Memory B cell (primary cell): ENCODE results near the gene FSTL1.

Experiments
- ATAC-seq: fragments of 150-1000 bp; cut with Tn5 transposase; 2 replicates; pipeline ENCODE4 v1.10.0; 2021; ENCODE audit warnings: low read depth, mild to moderate bottlenecking, moderate library complexity
- DNase-seq, 2 donors: peaks; one replicate each; pipeline ENCODE4 v3.0.0; 2022; ENCODE audit warnings: low spot score in 2 of 2
- H3K27ac Mint-ChIP-seq: one replicate; pipeline ENCODE4 v1.8.0; 2022; ENCODE audit warnings: mild to moderate bottlenecking, moderate library complexity, mixed read lengths
- H3K27me3 Mint-ChIP-seq: one replicate; pipeline ENCODE4 v1.8.0; 2022; ENCODE audit warnings: mixed read lengths
- H3K36me3 Mint-ChIP-seq: one replicate; pipeline ENCODE4 v1.8.0; 2022; ENCODE audit warnings: mild to moderate bottlenecking, mixed read lengths
- H3K4me1 Mint-ChIP-seq: one replicate; pipeline ENCODE4 v1.8.0; 2022; ENCODE audit warnings: mixed read lengths
- H3K4me3 Mint-ChIP-seq: one replicate; pipeline ENCODE4 v1.8.0; 2022; ENCODE audit warnings: mild to moderate bottlenecking, moderate library complexity, mixed read lengths
- H3K9me3 Mint-ChIP-seq: one replicate; pipeline ENCODE4 v1.8.0; 2022; ENCODE audit warnings: mixed read lengths

FSTL1 gene

GRCh38 chr3:120473896-120474675 is 23.3 kb upstream of the FSTL1 start:
- Mint-ChIP-seq H3K9me3 (peaks cover 2% of the 10 kb centered on the region), H3K36me3 (no peaks in the 10 kb centered on the region), H3K4me1 (no peaks in the 10 kb centered on the region), H3K27ac (no peak overlapping the region), H3K27me3 (peaks cover 19% of the 10 kb centered on the region), H3K4me3 (no peak overlapping the region)
- ATAC-seq (no peak), DNase-seq (no peak)

DNA sequence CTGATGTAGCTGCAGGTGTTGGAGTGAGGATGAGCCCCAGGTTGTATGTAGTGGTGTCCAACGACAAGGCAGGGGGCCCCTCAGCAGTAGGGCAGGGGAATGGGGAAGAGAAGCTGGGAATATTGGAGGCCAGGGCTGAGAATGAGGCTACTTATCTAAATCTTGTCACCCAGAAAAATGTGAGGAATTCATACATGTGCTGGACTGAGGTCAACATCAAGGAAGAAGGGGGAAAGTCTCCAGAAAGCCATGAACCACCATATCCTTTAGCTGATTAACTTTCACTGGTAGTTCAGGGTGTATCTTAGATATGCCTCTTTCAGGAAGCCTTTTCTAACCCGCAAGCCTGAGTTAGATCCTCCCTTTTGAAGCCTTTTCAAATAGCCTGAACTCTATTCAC is 22.6 kb upstream of the FSTL1 start:
- peaks cover 2% of the 10 kb centered on the region for H3K9me3 Mint-ChIP-seq
- no peaks in the 10 kb centered on the region for H3K4me1 Mint-ChIP-seq
- no peak overlapping the region for H3K27ac Mint-ChIP-seq
- H3K27me3 Mint-ChIP-seq: peaks cover 19% of the 10 kb centered on the region
- H3K36me3 Mint-ChIP-seq: no peaks in the 10 kb centered on the region
- ATAC-seq (no peak), DNase-seq (no peak)
- H3K4me3 Mint-ChIP-seq: no peak overlapping the region

DNA sequence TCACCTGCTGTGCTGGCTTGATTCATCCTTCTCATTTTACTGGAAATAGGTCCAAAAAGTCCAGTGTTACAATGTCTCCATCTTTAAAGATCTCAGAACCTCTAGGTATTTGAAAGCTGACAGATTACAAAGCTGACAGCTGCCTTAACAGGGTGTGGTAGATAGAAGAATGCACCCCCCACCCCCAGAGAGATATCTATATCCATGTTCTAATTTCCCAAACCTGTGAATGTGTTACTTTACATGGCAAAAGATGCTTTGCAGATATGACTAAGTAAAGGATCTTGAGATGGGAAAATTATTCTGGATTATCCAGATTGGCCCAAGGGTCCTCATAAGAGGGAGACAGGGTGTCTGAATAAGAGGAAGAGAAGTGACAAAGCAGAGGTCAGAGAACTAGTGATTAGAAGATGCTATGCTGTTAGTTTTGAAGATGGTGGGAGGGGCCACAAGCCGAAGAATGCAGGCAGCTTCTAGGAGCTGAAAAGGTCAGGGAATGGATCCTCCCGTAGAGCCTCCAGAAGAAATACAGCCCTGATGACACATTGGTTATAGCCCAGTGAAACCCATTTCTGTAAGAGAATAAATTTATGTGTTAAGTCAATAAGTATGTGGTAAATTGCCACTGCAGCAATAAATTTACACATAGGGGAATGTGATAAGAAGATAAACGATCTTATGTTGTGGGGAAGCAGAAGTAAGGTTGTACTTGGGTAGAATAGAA is 21.5 kb upstream of the FSTL1 start:
- H3K9me3 Mint-ChIP-seq: peaks cover 2% of the 10 kb centered on the region
- no peak for DNase-seq
- H3K4me1 Mint-ChIP-seq: no peaks in the 10 kb centered on the region
- ATAC-seq: no peak
- H3K27ac Mint-ChIP-seq: no peak overlapping the region
- no peak overlapping the region for H3K4me3 Mint-ChIP-seq
- no peaks in the 10 kb centered on the region for H3K36me3 Mint-ChIP-seq
- H3K27me3 Mint-ChIP-seq: peaks cover 26% of the 10 kb centered on the region

DNA sequence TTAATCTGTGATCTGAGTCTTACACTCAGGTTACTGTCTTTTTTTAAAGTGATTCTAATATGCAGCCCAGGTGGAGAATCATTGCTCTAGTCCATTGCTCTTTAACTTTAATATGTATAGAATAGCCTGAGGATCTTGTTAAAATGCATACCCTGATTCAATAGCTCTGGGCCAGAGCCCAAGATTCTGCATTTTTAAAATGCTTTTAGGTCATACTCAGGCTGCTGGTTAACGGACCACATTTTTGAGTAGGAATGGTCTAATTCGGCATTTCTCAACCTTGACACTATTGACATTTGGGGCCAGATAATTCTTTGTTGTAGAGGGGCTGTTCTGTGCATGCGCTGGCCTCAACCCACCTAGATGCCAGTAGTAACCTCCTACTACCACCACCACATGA is 20.9 kb upstream of the FSTL1 start:
- no peak for ATAC-seq
- peaks cover 2% of the 10 kb centered on the region for H3K9me3 Mint-ChIP-seq
- peaks cover 26% of the 10 kb centered on the region for H3K27me3 Mint-ChIP-seq
- no peaks in the 10 kb centered on the region for H3K4me1 Mint-ChIP-seq
- no peak overlapping the region for H3K27ac Mint-ChIP-seq
- DNase-seq: no peak
- H3K36me3 Mint-ChIP-seq: no peaks in the 10 kb centered on the region
- H3K4me3 Mint-ChIP-seq: no peak overlapping the region

DNA sequence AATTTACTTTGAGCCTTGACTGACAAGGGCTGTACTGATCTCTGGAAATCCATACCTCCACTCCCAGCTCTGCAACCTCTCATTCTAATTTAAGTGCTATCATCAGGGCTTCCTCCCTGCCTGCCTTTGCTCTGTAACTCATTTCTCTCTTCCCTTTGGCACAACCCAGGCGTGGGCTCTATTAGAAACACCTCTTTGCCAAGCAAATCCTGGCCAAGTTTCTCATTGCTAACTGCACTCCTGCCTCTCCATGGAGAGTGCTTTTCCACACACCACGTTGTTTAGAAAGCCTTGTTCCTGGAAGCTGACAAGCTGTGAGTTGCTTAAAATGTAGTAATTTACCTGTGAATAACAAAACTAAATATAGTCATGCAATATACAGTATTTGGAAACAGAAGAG is 20.1 kb upstream of the FSTL1 start:
- Mint-ChIP-seq H3K36me3 (no peaks in the 10 kb centered on the region), H3K9me3 (peaks cover 2% of the 10 kb centered on the region), H3K4me3 (no peak overlapping the region), H3K4me1 (no peaks in the 10 kb centered on the region), H3K27ac (no peak overlapping the region), H3K27me3 (peaks cover 26% of the 10 kb centered on the region)
- DNase-seq (no peak), ATAC-seq (no peak)

- DNase-seq: no peak
- Mint-ChIP-seq H3K27me3 (peaks cover 22% of the 10 kb centered on the region), H3K36me3 (no peaks in the 10 kb centered on the region), H3K4me3 (no peak overlapping the region), H3K27ac (no peak overlapping the region), H3K9me3 (peaks cover 2% of the 10 kb centered on the region), H3K4me1 (no peaks in the 10 kb centered on the region)
- ATAC-seq: no peak
Observed at GRCh38 chr3:120469882-120470301, 19.1 kb upstream of the FSTL1 start.

- Mint-ChIP-seq H3K4me1 (no peaks in the 10 kb centered on the region), H3K36me3 (no peaks in the 10 kb centered on the region), H3K9me3 (peaks cover 2% of the 10 kb centered on the region), H3K27me3 (peaks cover 18% of the 10 kb centered on the region), H3K4me3 (no peak overlapping the region), H3K27ac (no peak overlapping the region)
- DNase-seq: no peak
- ATAC-seq: no peak
Observed at GRCh38 chr3:120469440-120469839, 18.6 kb upstream of the FSTL1 start.

DNA sequence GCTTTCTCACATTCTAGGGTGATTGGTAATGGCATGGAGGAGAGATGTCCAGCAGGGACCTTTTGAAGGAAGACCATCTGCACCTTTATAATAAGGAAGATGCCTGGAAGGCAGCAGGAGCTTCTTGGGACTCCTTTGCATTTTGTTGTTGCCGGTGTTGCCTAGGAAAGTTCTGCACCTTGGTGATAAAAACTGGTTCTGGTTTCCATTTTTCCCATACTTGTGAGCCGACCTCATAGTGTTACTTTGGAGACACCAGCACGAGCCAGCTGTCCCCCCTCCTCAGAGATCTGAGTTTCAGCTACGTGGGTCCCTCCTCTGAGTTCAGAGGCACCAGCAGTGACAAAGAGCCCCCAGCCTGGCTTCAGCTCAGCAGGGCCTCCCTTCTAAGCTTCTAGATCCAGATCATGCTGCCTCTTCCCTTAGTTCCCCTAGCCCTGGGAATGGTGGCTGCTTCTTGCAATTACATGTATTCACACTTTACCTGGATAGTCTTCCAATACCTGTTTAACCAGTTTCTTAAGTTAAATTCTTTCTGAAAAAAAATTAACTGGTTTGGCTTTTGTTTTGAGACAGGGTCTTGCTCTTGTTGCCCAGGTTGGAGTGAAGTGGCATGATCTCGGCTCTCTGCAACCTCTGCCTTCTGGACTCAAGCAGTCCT is 18.0 kb upstream of the FSTL1 start:
- DNase-seq (no peak), ATAC-seq (no peak)
- Mint-ChIP-seq H3K4me1 (no peaks in the 10 kb centered on the region), H3K9me3 (peaks cover 2% of the 10 kb centered on the region), H3K27ac (no peak overlapping the region), H3K27me3 (peaks cover 18% of the 10 kb centered on the region), H3K36me3 (no peaks in the 10 kb centered on the region), H3K4me3 (no peak overlapping the region)

- Mint-ChIP-seq H3K9me3 (no peaks in the 10 kb centered on the region), H3K27me3 (peaks cover 5% of the 10 kb centered on the region), H3K4me3 (no peak overlapping the region), H3K36me3 (no peaks in the 10 kb centered on the region), H3K4me1 (no peaks in the 10 kb centered on the region), H3K27ac (no peak overlapping the region)
- ATAC-seq (no peak), DNase-seq (no peak)
Observed at GRCh38 chr3:120462409-120462959, 11.7 kb upstream of the FSTL1 start.

DNA sequence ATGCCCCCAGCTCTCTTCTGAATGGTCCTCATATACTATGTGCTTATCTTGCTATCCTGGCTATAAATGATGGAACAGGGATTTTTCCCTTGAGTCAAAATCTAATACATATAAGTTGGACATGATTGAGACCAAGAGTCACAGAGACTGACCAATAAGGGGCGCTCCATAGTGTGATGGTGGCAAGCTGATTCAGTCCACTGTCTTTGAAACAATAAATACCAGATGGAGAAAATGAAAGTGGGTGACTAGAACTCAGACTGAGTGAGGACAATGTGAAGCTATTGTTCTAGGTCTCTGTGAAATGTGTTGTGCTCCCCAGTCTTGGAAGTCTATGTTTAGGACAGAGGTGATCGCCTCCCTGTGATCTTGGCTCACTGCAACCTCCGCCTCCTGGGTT is 10.6 kb upstream of the FSTL1 start:
- no peak for DNase-seq

DNA sequence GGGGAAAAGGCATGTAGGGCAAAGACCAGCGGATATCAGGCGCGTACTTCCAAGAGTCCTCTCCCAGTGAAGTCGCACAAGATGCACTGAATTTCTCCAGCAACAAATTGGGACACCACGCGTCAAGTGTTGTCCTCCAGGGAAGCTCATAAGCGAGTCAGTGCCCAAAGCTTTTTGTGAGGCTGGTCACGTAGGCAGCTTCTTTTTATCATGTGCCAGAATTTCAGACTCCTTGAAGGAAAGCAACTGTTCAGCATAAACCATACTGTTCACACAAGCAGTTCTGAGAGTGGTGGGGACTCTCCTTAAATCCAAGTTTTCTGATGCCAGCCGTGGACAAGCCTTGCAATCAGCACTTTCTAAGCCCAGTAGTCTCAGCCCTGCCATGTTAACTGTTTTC is 10.1 kb upstream of the FSTL1 start:
- DNase-seq: no peak
- H3K36me3 Mint-ChIP-seq: no peaks in the 10 kb centered on the region
- peaks cover 5% of the 10 kb centered on the region for H3K27me3 Mint-ChIP-seq
- H3K27ac Mint-ChIP-seq: no peak overlapping the region
- no peaks in the 10 kb centered on the region for H3K9me3 Mint-ChIP-seq
- no peak for ATAC-seq
- H3K4me1 Mint-ChIP-seq: no peaks in the 10 kb centered on the region
- no peak overlapping the region for H3K4me3 Mint-ChIP-seq

More for the DNA sequence above, 10.6 kb upstream of the FSTL1 start:
- no peak for ATAC-seq
- no peaks in the 10 kb centered on the region for H3K36me3 Mint-ChIP-seq
- no peaks in the 10 kb centered on the region for H3K9me3 Mint-ChIP-seq
- H3K4me1 Mint-ChIP-seq: no peaks in the 10 kb centered on the region
- H3K4me3 Mint-ChIP-seq: no peak overlapping the region
- no peak overlapping the region for H3K27ac Mint-ChIP-seq
- H3K27me3 Mint-ChIP-seq: peaks cover 5% of the 10 kb centered on the region

GRCh38 chr3:120460181-120460790 is 9.5 kb upstream of the FSTL1 start:
- Mint-ChIP-seq H3K27me3 (peaks cover 9% of the 10 kb centered on the region), H3K36me3 (no peaks in the 10 kb centered on the region), H3K9me3 (no peaks in the 10 kb centered on the region), H3K4me3 (no peak overlapping the region), H3K4me1 (no peaks in the 10 kb centered on the region), H3K27ac (no peak overlapping the region)
- ATAC-seq (no peak), DNase-seq (no peak)

DNA sequence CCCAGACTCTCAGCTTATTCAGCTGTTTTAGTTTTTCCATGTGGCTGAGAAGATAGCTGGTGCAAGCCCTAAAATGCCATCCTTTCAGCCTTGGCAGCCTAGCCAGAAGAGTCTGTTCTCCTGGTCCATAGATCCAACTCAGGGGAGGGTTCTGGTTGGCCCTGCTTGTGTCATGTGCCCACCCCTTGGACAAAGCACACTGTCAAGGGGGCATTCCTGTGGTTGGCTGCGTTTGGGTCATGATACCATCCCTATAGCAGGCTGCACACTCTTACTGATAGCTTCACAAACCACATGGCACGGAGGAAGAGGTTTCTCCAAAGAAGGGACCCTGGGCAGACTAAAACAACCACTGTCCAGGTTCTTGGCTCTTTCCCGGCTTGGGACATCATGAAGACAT is 8.4 kb upstream of the FSTL1 start:
- Mint-ChIP-seq H3K27me3 (peaks cover 9% of the 10 kb centered on the region), H3K9me3 (no peaks in the 10 kb centered on the region), H3K36me3 (no peaks in the 10 kb centered on the region), H3K4me3 (no peak overlapping the region), H3K4me1 (no peaks in the 10 kb centered on the region), H3K27ac (no peak overlapping the region)
- DNase-seq (no peak), ATAC-seq (no peak)

- Mint-ChIP-seq H3K36me3 (no peaks in the 10 kb centered on the region), H3K27ac (no peak overlapping the region), H3K4me3 (no peak overlapping the region), H3K27me3 (peaks cover 11% of the 10 kb centered on the region), H3K9me3 (peaks cover 3% of the 10 kb centered on the region), H3K4me1 (no peaks in the 10 kb centered on the region)
- ATAC-seq (no peak), DNase-seq (no peak)
Observed at GRCh38 chr3:120457827-120458226, 7.0 kb upstream of the FSTL1 start.
